ENCODE measurements around the gene FIGN.

FIGN gene

DNA sequence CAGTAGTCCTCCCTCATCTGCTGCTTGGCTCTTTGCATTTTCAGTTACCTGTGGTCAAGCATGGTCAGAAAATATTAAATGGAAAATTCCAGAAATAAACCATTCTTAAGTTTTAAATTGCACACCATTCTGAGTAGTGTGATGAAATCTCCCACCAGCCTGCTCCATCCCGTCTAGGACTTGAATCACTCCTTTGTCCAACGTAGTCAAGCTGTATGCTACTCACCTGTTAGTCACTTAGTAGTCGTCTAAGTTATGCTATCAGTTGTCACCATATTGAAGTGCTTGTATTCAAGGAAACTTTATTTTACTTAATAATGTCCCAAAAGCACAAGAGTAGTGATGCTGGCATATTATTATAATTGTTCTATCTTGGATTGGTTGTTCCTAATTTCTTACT, 172.5 kb downstream of the FIGN start:
- DNase-seq, result no peak
- no peak for ATAC-seq

DNA sequence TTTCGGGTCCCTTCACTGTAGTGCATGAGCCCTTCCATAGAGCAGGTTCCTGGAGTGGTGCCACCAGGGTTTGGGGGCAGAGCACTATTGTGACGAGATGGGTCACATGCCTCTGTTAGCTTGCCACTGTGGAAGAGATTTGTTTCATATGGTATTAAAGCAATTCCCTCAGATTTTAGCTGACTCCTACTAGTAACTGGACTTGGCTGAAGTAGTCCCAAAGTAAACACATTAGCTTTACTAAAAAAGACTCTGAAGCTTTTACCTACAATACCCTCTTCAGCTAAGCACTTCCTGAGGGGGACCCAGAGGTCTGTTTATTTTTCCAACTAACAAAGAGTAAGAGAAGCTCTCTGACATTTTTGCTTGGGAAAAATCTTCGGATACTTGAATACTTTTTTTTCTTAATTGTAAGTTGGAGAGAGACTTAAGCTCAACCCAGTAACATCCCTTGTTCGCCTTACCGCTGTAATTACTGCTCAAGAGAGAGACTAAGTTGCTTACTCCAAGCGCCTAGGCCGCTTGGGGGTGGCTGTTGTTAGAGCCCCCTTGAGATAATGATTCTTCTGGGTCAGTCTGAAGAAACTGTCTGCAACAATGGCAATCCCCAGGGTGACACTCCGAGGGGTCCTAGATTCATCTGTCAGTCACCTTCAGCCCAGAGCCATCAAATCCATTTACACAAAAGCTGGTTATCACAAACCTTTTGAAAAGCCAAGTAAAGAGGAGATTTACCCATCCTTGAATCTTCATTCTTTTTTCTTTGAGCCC, 177.4 kb downstream of the FIGN start:
- ATAC-seq (no peak), DNase-seq (no peak)

DNA sequence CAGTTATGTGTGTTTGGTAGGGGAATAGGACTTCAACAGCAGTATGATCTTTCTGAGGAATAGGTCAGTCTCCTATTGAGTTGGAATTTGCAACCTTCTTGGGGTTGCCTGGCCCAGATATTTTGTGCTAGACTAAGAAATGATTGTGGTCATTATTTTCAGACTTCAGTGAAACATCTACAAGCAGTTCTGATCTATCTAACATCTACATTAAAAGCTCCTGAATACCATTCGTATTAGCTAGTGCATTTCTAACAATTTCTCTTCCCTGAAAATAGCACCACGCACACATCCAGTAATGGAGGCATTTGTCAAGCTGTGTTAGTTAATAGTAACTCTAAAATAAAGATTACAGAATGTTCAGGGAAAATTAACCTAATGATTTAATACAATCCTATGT, 179.3 kb downstream of the FIGN start:
- no peak for DNase-seq
- ATAC-seq, result no peak

DNA sequence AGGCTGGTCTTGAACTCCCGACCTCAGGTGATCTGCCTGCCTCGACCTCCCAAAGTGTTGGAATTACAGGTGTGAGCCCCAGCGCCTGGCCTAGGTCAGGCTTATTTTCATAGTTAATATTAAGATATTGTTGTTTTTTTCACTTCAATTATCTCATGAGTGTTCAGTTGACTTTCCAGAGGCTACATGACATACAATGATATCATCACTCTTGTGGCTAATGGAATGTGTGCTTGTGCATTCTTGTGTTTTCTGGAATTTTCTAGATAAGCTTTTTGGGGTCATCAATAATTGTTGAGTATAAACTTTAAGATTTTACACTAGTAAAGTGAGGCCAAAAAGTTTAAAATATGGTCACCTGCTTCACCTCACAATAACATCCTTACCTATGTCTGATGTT, 180.9 kb downstream of the FIGN start:
- ATAC-seq (no peak), DNase-seq (no peak)

DNA sequence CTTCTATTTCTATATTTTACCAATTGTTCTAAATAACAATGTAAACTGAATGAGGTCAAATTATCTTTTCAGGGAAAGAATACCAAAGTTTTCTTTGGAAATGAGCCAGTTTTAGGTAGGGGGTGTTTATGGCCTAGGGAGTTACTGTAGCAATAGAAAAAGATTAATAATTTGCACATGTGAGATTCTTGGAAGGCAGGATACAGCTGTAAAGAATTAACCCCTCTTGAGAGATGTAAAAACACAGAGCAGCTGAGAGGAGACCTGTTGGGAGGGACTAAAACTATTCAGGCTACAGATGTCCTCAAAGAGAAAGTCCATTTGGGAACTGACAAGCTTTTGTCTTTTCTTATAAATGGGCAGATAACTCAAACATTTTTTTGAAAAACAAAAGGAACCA, 182.2 kb downstream of the FIGN start:
- ATAC-seq, result no peak

DNA sequence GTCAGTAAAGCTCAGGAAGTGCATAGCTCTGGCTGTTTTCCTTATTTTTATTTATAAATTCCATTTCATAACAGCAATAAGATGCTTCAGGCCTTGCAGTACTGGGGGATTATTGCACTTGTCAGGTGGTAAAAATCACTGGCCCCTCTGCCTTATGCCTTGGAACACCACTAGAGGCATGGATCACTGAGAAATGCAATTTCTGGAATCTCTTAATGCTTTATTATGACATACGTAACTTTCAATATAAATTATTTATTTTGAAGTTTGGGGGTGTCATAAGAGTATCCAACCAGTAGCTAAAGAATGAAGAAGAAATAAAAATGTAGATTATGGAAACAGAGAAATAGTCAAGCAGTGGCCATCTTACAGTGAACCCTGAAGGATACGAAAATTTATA, 183.1 kb downstream of the FIGN start:
- ATAC-seq (no peak), DNase-seq (no peak)

More for the DNA sequence above, 182.2 kb downstream of the FIGN start:
- no peak for DNase-seq

DNA sequence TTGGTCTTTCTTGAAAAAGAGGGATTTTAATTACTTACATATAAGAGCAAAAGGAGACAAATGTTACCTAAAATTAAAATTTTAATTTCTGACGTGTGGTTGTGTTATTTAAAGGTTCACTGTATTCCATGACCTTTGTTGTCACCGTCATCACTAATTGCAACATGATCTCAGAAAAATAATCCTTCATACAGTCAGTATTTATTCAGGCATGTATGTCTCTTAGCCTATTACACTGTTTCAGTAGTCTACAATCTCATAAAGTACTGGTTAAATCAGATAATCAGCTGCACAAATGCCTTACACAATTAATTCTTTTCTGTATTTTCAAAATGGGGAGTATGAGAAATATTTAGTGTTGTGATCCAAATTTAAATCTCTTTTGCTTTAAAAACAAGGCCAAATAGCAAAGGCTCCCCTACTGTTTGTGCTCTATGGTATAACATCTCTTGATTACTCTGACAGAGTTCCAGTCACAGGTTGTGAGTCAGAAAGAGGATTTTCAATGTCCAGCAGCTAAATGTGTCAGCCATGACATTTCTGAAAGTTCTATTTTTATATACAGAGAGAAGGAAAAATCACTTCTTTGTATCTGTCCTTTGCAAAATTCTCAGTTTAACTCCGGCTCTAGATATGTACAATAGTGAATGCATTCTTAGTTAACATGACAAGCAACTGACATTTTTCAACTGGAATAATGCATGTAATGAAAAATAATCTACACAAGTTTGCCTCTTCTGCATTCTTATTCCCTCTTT, 184.0 kb downstream of the FIGN start:
- ATAC-seq (no peak), DNase-seq (no peak)

DNA sequence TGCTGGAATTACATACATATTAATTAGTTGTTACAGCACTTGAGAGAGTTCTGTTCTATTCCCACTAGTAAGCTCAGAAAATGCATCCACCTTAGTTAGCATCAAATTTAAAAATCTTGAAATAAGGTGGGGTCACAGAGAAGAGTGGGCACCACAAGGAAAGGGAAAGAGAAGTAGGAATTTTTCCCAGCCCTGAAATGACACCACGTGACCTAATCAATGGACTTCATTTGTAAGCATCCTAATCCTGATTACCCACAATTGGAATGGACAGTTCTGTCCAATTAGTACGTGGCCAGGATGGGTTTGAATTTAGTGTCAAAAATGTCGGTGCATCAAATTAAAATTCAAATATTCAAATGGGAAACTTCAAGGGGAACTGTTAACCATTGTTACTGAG, 186.8 kb downstream of the FIGN start:
- ATAC-seq (no peak), DNase-seq (no peak)

Data from stimulated activated naive CD8-positive, alpha-beta T cell treated with anti-CD3 and anti-CD28 coated beads, Interleukin-15, Interleukin-2, amounts not matched to agents 100 U/mL and 50 U/mL, for 24 hours (primary cell).